NCI-H2227 (cell line): ENCODE measurements around the gene ACTA1.
"Not testable (repeated sequence)": the region's sequence is repeated elsewhere in the genome, so short reads cannot be mapped to it uniquely, and the experiment has no call there.

Experiments
- DNase-seq: peaks from one replicate; lab custom pipeline; 2025; ENCODE audit not compliant: unreplicated experiment; lab: John Stamatoyannopoulos, UW

Gene ACTA1

DNA sequence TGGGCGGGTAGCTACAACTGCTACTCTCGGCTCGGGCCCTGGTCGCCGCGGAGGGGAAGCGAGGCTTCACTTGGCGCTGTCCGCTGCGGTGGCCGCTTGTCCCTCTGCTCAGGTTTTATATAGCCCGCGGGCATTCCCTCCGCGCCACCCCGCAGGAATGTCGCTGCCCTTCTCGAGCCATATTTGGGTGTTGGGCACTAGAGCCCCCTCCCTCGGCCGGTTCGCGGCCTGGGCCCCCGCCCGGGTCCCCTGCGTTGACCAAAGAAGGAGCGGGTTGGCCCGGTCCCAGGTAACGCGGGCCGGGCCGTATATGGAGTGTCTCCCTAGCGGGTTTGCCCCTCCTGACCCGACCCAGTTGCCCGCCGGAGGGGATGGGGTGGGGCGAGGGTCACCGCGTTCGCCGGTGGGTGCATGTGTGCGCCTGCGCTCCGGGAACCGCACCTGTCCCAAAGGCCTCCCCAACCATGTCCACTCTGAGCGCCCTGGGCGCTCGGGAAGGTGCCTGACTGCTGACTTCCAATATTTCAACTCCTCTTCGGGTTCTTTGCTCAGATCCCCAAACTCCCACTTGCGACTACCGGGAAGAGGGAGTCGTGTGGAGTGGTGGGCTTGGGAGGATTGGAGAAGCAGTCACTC, at the start of gene ACTA1:
Gene ACTA1, minus strand, starts transcription at position 90 of the 636 bp plus-strand sequence. CDS start 979 bp downstream, outside the sequence.
- no peak for DNase-seq

DNA sequence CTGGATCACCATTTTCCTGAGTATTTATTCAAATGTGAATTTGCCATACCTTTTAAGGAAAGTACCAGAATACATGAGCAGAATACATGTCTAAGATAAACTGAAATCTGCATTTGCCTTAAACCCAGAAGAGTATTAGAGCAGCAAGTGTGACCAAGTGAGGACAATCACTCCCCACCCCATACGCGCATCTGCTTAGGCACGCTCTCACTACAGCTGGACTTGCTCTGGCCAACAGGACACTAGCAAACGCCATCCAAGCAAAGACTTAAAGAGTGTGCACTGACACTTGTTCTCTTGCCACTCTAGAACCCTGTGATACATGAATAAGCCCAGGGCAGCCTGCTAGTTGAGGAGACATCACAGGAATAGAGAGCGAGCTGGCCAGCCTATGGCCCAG, 48.6 kb upstream of the ACTA1 start:
- DNase-seq: no peak

- no peak for DNase-seq
Measured at GRCh38 chr1:229480495-229480894, 46.6 kb upstream of the ACTA1 start.

DNA sequence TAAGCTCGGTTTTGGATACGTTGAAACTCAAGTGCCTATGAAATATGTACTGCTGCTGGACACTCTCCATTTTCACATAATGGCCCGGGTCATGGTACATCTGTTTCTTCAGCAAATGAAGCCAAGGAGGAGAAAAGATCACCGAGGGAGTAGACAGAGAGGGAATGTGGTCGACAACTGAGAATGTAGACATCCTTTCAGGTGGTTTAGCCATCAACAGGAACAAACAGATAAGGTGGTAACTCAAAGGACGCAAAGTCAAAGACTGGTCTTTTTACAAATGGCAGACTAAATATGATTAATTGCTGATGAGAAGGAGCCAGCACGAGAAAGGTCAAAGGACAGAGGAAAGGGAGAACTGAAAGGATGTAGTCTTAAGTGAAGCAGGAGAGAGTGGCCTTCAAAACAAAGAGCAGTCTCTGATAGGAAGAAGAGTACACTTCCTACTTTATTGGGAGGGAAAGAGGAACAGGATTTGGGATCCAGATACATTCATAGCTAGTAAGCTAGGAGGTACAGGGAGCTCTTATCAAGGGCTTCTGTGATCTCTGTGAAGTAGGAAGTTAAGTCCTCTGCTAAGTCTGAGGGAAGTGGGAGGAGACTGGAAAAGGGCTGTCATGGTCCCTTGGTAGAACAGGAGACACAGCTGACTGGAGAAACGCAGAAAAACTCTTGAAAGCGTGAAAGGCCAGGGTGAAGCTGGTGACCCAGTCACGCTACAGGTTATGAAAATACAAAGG, 45.9 kb upstream of the ACTA1 start:
- no peak for DNase-seq

- no peak for DNase-seq
Measured at GRCh38 chr1:229478852-229479251, 45.0 kb upstream of the ACTA1 start.

DNA sequence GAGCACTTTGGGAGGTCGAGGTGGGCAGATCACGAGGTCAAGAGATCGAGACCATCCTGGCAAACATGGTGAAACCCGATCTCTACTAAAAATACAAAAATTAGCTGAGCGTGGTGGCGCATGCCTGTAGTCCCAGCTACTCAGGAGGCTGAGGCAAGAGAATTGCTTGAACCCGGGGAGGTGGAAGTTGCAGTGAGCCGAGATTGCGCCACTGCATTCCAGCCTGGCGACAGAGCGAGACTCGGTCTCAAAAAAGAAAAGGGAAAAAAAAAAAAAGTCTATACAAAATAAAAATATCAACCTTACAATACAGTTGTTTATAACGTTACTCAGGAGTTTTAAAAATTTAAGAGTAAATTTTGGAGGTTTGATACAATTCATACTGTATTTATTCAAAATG, 42.0 kb upstream of the ACTA1 start:
- DNase-seq: not testable (repeated sequence)

GRCh38 chr1:229474509-229474908, 40.6 kb upstream of the ACTA1 start:
- DNase-seq: no peak

DNA sequence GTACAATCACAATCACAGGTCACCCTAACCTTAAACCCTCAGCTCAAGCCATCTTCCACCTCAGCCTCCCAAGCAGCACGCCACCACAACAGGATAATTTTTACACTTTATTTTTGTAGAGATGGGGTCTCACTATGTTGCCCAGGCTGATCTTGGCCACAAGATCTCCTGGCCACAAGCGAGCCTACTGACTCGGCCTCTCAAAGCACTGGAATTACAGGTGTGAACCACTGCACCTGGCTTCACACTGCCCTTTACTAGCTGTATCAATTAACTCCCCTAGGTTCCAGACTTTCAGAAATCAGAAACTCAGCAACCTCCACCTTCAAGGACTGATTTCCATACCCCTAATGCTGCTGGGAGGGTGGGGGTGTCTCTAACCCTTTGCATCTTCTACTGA, 37.3 kb upstream of the ACTA1 start:
- DNase-seq: no peak

DNA sequence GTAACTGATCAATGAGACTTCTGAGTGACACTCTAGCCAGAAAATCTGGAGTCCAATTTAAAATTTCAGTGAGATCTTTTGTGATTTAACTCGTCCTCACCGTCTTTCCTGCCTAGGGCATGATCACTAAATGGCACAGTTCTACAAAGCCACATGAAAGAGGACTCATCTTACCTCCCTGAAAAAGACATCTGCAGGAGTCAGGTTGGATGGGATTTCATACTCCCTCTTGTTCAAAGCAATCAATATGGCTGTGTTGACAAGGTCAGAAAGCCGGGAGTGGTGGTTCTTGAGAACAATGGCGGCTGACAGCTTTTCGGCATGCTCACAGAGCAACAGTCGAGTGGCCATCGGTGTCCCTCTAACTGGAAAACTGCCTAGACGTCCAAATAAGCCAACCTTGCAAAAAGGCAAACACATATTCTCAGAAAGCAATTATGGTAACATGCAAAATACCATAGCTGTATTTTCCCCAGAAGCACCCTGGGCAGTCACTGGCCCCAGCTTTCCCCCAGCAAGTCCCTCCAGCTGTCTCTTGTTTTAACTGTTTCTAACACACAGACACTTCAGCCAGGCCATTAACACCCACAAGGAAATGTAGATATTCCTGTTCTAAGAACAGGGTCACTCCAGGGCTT, 36.6 kb upstream of the ACTA1 start:
- peak; percentile 22 for DNase-seq

DNA sequence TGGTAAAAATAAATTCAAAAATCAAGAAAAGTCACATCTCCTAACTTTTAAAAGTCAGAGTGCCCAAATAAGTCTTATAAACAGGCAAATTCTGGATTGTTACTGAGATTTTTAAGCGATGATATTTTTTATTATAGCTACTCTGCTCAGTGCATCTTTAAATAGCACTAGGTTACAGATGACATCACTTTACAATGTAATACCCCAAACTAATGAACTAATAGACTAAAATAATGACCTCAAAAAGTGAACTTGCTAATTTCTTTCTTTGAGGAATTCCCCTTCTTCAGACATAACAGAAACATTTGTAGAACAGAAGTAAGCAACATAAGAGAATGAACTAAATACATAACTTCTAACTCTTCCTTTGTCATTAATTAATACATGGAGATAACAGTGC, 33.0 kb upstream of the ACTA1 start:
- no peak for DNase-seq

GRCh38 chr1:229464672-229465071, 30.8 kb upstream of the ACTA1 start:
- no peak for DNase-seq

GRCh38 chr1:229461032-229461668, 27.3 kb upstream of the ACTA1 start:
- DNase-seq: no peak

DNA sequence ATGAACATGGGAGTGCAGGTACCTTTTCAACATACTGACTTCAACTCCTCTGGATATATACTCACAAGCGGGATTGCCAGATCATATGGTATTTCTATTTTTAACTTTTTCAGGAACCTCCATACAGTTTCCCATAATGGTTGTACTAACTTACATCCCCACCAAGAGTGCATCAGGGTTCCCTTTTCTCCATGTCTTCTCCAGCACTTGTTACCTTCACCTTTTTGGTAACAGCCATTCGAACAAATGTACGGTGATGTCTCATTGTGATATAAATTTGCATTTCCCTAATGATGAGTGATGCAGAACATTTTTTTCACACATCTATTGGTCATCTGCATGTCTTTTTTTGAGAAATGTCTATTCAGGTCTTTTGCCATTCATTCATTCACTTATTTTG, 25.9 kb upstream of the ACTA1 start:
- no peak for DNase-seq

- DNase-seq: no peak
Measured at GRCh38 chr1:229457436-229457835, 23.5 kb upstream of the ACTA1 start.

DNA sequence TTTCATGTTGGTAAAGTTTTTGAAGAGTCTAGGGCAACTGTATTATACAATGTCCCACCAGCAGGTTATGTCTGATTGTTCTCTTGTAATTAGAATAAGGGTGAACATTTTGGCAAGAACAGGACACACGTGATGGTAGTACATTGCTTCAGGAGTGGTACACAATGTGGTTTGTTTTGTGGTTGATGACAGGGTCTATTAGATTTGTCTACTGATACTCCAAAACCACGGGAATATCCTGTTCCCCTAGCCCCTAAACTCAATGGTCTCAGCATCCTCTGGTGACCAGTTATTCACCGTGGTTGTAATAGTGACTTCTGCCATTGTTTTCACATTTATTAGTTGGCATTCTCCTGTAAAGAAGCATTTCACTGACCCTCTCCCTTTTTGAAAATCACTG, 22.1 kb upstream of the ACTA1 start:
- no peak for DNase-seq

GRCh38 chr1:229454056-229454455, 20.2 kb upstream of the ACTA1 start:
- DNase-seq: no peak

DNA sequence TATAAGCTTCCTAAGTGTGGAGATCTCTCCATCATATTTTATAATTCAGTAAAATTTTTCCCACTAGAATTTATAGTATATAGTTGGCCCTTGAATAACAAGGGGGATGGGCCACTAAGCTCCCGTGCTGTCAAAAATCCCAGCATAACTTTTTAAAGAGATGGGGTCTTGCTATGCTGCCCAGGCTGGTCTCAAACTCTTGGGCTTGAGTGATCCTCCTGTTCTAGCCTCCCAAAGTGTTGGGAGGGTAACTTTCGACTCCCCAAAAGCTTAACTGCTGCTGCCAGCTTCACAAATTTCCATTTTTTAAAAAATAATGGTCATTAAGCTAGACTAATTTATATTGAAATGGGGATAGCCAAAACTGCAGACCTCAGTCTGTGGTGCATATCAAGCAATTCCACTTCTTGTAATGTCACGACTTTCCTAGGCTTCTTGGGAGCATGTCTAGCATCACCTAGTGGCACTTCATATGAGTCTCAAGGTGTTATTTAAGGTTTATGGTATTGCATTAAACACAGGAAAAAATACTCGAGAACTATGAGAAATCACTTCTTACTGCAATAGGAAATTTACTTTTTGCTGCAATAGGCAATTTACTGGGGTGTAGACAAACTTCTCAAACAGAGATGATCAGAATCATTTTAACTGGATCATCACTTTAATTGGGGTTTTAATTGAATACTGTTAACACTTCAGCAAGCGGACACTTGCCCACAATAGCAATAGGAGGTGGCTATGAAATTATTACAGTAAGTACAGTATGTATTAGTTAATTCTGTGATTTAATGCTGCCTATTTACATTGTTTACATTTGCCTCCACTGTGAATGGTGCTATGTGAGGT, 19.3 kb upstream of the ACTA1 start:
- peak; percentile 55 for DNase-seq

DNA sequence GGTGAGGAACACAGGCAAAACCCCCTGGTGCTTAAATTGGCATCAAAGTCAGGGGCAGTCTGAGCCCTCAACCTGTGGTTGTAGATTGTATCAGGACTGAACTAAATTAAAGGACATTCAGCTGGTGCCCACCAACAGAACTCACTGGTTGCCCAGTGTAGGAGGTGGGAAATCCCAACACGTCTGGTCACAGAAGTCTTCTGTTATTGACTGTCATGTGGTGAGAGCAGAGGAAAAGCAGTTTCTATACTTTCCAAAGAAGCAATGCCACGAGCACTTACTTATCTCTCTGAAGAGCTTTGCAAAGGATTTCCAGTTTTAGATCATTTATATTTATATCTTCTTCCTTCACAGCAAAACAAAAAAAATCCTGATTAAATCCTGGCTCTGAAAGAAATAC, 15.0 kb upstream of the ACTA1 start:
- no peak for DNase-seq

DNA sequence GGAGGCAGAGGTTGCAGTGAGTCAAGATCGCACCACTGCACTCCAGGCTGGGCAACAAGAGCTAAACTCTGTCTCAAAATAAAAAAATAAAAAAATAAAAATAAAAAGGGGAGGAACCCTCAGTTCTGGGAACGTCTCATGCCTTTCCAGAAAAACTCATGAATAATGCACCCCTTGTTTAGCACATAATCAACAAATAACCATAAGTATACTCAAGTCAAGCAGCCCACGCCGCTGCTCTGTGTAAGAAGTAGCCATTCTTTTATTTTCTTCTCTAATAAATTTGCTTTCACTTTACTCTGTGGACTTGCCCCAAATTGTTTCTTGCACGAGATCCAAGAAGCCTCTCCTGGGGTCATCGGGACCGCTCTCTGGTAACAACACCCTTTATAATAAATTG, 14.5 kb upstream of the ACTA1 start:
- DNase-seq: no peak

DNA sequence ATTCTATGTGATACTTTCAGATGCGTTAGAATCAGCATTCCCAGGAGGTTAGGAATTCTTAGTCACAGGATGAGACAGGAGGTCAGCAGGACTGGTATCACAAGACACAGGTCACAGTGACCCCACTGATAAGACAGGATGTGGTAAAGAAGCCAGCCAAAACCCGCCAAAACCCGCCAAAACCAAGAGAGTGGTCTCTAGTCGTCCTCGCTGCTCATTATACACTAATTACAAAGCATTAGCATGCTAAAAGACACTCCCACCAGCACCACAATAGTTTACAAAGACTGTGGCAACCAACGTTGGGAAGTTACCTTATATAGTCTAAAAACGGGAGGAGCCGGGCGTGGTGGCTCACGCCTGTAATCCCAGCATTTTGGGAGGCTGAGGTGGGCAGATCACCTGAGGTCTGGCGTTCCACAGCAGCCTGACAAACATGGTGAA, 13.9 kb upstream of the ACTA1 start:
- no peak for DNase-seq

- no peak for DNase-seq
Measured at GRCh38 chr1:229445828-229446227, 11.9 kb upstream of the ACTA1 start.
